Raji (cell line): ENCODE results near the gene RNF166.

Source experiments
- POLR2A ChIP-seq: IDR thresholded peaks from 2 replicates; pipeline ENCODE4 v1.6.1; 2011; ENCODE audit warnings: low read depth, low read length, control low read depth; ENCODE audit not compliant: insufficient read depth

Gene RNF166

GRCh38 chr16:88733630-88734360 is 27.6 kb upstream of the RNF166 start:
- no peak for TF ChIP-seq POLR2A

GRCh38 chr16:88732961-88733294 is 26.7 kb upstream of the RNF166 start:
- TF ChIP-seq POLR2A, result no peak

GRCh38 chr16:88732172-88732960 is 26.2 kb upstream of the RNF166 start:
- TF ChIP-seq POLR2A, result no peak

GRCh38 chr16:88731699-88732098 is 25.5 kb upstream of the RNF166 start:
- no peak for TF ChIP-seq POLR2A

- TF ChIP-seq POLR2A, result no peak
These were observed 24.7 kb upstream of the RNF166 start for GRCh38 chr16:88730632-88731607.

GRCh38 chr16:88727871-88728270 is 21.7 kb upstream of the RNF166 start:
- no peak for TF ChIP-seq POLR2A

- no peak for TF ChIP-seq POLR2A
These were observed 20.8 kb upstream of the RNF166 start for GRCh38 chr16:88726981-88727380.

- TF ChIP-seq POLR2A, result no peak
These were observed 20.2 kb upstream of the RNF166 start for GRCh38 chr16:88726408-88726749.

GRCh38 chr16:88725609-88726407 is 19.6 kb upstream of the RNF166 start:
- TF ChIP-seq POLR2A, result no peak

GRCh38 chr16:88724855-88725555 is 18.8 kb upstream of the RNF166 start:
- no peak for TF ChIP-seq POLR2A

- TF ChIP-seq POLR2A, result no peak
These were observed 17.7 kb upstream of the RNF166 start for GRCh38 chr16:88723911-88724310.

- no peak for TF ChIP-seq POLR2A
These were observed 17.3 kb upstream of the RNF166 start for GRCh38 chr16:88723507-88723887.

- no peak for TF ChIP-seq POLR2A
These were observed 16.7 kb upstream of the RNF166 start for GRCh38 chr16:88722784-88723506.
